A673 (cell line): ENCODE data around the gene WNT8A. TPM values are rescaled to one million over a fixed set of nuclear protein-coding genes. Genes with fewer than 3 reads are reported as not detected.
A peak's percentile ranks its signal among the peaks of the same experiment; 100 is the strongest.

ENCODE experiments used
- BruUV-seq: library from RNA; stranded (reverse); fragments of 400-500 nt; replicated peaks from 2 replicates; lab custom pipeline; 2021; lab: Mats Ljungman, UMichigan
- CTCF ChIA-PET: fragments of 300-600 bp; sonication (Branson Sonifier 250); formaldehyde crosslinking; loops from one replicate; lab custom pipeline; 2022; ENCODE audit warnings: antibody characterized with exemption; lab: Charles Lee
- POLR2A ChIA-PET: fragments of 300-600 bp; sonication (Branson Sonifier 250); formaldehyde crosslinking; loops from one replicate; lab custom pipeline; 2022; ENCODE audit warnings: antibody characterized with exemption; ENCODE audit not compliant: low non-redundant PET; lab: Charles Lee
- DNase-seq: peaks from one replicate; pipeline ENCODE4 v3.0.0-alpha.2; 2015; ENCODE audit warnings: low spot score
- H3K27ac ChIP-seq: fragments of 200-600 bp; sonication (generic); 2 replicates; pipeline ENCODE4 v1.5.1; 2016; ENCODE audit warnings: mixed run types, low read depth, mild to moderate bottlenecking, mixed read lengths, antibody characterized with exemption, low read length; ENCODE audit not compliant: poor library complexity, severe bottlenecking
- H3K27me3 ChIP-seq: fragments of 200-600 bp; sonication (generic); replicated peaks from 2 replicates; pipeline ENCODE4 v1.6.1; 2017; ENCODE audit warnings: mixed run types, low read depth, mild to moderate bottlenecking, mixed read lengths, antibody characterized with exemption, low read length; ENCODE audit not compliant: insufficient read depth, poor library complexity
- H3K36me3 ChIP-seq: fragments of 200-600 bp; sonication (generic); 2 replicates; pipeline ENCODE4 v1.6.1; 2016; ENCODE audit warnings: mixed run types, mild to moderate bottlenecking, mixed read lengths, antibody characterized with exemption, low read length; ENCODE audit not compliant: insufficient read depth, poor library complexity, severe bottlenecking
- H3K4me1 ChIP-seq: fragments of 200-600 bp; sonication (generic); 2 replicates; pipeline ENCODE4 v1.6.1; 2017; ENCODE audit warnings: mixed run types, mild to moderate bottlenecking, mixed read lengths, antibody characterized with exemption, low read length; ENCODE audit not compliant: insufficient read depth, poor library complexity, severe bottlenecking
- H3K4me3 ChIP-seq: fragments of 200-600 bp; sonication (generic); 2 replicates; pipeline ENCODE4 v1.5.1; 2016; ENCODE audit warnings: low read depth, mixed run types, mild to moderate bottlenecking, mixed read lengths, low read length; ENCODE audit not compliant: poor library complexity, severe bottlenecking
- H3K9me3 ChIP-seq: fragments of 200-600 bp; sonication (generic); 2 replicates; pipeline ENCODE4 v1.6.1; 2016; ENCODE audit warnings: mixed run types, low read depth, mild to moderate bottlenecking, mixed read lengths, antibody characterized with exemption, low read length; ENCODE audit not compliant: poor library complexity, severe bottlenecking
- CTCF ChIP-seq: fragments of 300-800, 200-600 bp; sonication (generic); conservative IDR thresholded peaks from 2 replicates; pipeline ENCODE4 v1.5.1; 2017; ENCODE audit warnings: low read depth, mild to moderate bottlenecking, antibody characterized with exemption, low read length, moderate library complexity, mixed read lengths
- EZH2 ChIP-seq: fragments of 200-600 bp; sonication (generic); IDR thresholded peaks from 2 replicates; pipeline ENCODE4 v1.6.1; 2017; ENCODE audit warnings: borderline replicate concordance, low read depth, mild to moderate bottlenecking, mixed read lengths, antibody characterized with exemption, low read length; ENCODE audit not compliant: poor library complexity, severe bottlenecking
- intact Hi-C: fragments of 100-400 bp; cut with micrococcal nuclease; formaldehyde crosslinking; loops from one replicate; pipeline ENCODE4 v1.10.0; 2022; ENCODE audit not compliant: unreplicated experiment
- total RNA-seq: library from RNA; stranded (reverse); gene quantifications from 2 replicates; pipeline ENCODE4 v1.2.3, GENCODE V29; 2021

The WNT8A gene
- total RNA-seq, 1 experiment from 2014 or later, result not detected

GRCh38 chr5:138128334-138128733 lies 44.5 kb downstream of the WNT8A start:
- CTCF ChIA-PET, result no interaction called here
- no TSS peak for BruUV-seq
- no peak for DNase-seq
- intact Hi-C loops, result no loop called here
- no peak overlapping the region for H3K4me3 ChIP-seq
- H3K9me3 ChIP-seq, result no peaks in the 10 kb centered on the region
- POLR2A ChIA-PET, result no interaction called here
- H3K36me3 ChIP-seq, result no peaks in the 10 kb centered on the region
- no peaks in the 10 kb centered on the region for H3K27me3 ChIP-seq
- no peak for TF ChIP-seq CTCF
- no peak for TF ChIP-seq EZH2
- no peaks in the 10 kb centered on the region for H3K4me1 ChIP-seq
- H3K27ac ChIP-seq, result no peak overlapping the region

- no peak for DNase-seq
- no peaks in the 10 kb centered on the region for H3K36me3 ChIP-seq
- H3K4me3 ChIP-seq, result no peak overlapping the region
- no TSS peak for BruUV-seq
- H3K27ac ChIP-seq, result no peak overlapping the region
- TF ChIP-seq EZH2 (no peak), CTCF (no peak)
- no peaks in the 10 kb centered on the region for H3K4me1 ChIP-seq
- POLR2A ChIA-PET, result no interaction called here
- no peaks in the 10 kb centered on the region for H3K9me3 ChIP-seq
- CTCF ChIA-PET, result no interaction called here
- no peaks in the 10 kb centered on the region for H3K27me3 ChIP-seq
- intact Hi-C loops, result no loop called here
Observed at GRCh38 chr5:138129347-138129746, 45.5 kb downstream of the WNT8A start.

GRCh38 chr5:138132543-138132942 lies 48.7 kb downstream of the WNT8A start:
- no peak overlapping the region for H3K27ac ChIP-seq
- ChIA-PET CTCF (interaction anchor here (0.7 to 1.5 kb wide), 6 partner anchors 51 to 512 kb away, joined by 3 to 12 read pairs (median 6); no protein-coding TSS in a partner anchor), POLR2A (no interaction called here)
- H3K9me3 ChIP-seq, result no peaks in the 10 kb centered on the region
- BruUV-seq, result no TSS peak
- DNase-seq, result no peak
- H3K36me3 ChIP-seq, result no peaks in the 10 kb centered on the region
- no peaks in the 10 kb centered on the region for H3K4me1 ChIP-seq
- no peak for TF ChIP-seq CTCF
- no peak for TF ChIP-seq EZH2
- peak overlapping the region; percentile 50 for H3K4me3 ChIP-seq
- intact Hi-C loops, result loop anchor here (2.0 to 10.0 kb wide), 3 partner anchors 350 to 504 kb away; no protein-coding TSS in a partner anchor
- H3K27me3 ChIP-seq, result no peaks in the 10 kb centered on the region
